ENCODE measurements around the gene GPR78.
"Not testable (repeated sequence)": the region's sequence is repeated elsewhere in the genome, so short reads cannot be mapped to it uniquely, and the experiment has no call there.

Gene GPR78

DNA sequence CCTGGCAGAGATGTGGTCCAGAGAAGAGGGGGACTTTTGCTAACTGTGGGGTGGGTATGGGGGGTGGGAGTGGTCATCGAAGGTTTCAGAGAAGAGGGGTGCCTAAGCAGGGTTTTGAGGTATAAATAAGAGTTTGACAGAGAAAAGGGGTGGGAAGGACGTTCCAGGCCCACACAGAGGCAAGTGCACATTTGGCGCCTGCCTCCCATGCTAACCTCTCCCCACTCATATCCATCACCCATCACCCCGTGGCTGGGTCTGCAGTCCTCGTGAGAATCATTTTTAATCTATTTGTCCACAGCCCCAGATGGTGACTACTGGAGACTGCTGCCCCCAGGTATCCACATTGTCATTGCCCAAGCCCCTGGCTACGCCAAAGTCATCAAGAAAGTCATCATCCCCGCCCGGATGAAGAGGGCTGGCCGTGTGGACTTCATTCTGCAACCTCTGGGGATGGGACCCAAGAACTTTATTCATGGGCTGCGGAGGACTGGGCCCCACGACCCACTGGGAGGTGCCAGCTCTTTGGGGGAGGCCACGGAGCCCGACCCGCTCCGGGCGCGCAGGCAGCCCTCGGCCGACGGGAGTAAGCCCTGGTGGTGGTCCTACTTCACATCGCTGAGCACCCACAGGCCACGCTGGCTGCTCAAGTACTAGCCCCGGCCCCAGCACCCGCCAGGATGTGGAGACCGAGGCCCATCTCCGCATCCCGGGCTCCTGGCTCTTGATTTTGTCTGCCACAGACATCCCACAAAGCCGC lies 38.9 kb downstream of the GPR78 start:
- H3F3A ChIP-seq (ENCODE audit: insufficient read depth, low read length): no peaks in the 10 kb centered on the region
- H4K20me1 ChIP-seq (ENCODE audit: insufficient read depth, low read length): no peaks in the 10 kb centered on the region
- H3K9me3 ChIP-seq (replicated peaks; ENCODE audit: insufficient read depth, low read length): no peaks in the 10 kb centered on the region
- H3K9ac ChIP-seq (ENCODE audit: low read length): no peak overlapping the region
- H3K4me2 ChIP-seq (ENCODE audit: low read depth, low read length): no peak overlapping the region
- no peak overlapping the region for H2AFZ ChIP-seq (ENCODE audit: low read length)
- peaks cover 59% of the 10 kb centered on the region for H3K27me3 ChIP-seq (replicated peaks; ENCODE audit: insufficient read depth, low read length)
- H3K36me3 ChIP-seq (replicated peaks; ENCODE audit: insufficient read depth, low read length): no peaks in the 10 kb centered on the region
- H3K79me2 ChIP-seq (ENCODE audit: low read length): no peaks in the 10 kb centered on the region
- H3K27ac ChIP-seq (ENCODE audit: low read length): no peak overlapping the region
- no peaks in the 10 kb centered on the region for H3K9me2 ChIP-seq (replicated peaks; ENCODE audit: insufficient read depth, low read length)
- DNase-seq: no peak
- no peaks in the 10 kb centered on the region for H3K4me1 ChIP-seq (ENCODE audit: low read length)
- TF ChIP-seq, protein P1, sequence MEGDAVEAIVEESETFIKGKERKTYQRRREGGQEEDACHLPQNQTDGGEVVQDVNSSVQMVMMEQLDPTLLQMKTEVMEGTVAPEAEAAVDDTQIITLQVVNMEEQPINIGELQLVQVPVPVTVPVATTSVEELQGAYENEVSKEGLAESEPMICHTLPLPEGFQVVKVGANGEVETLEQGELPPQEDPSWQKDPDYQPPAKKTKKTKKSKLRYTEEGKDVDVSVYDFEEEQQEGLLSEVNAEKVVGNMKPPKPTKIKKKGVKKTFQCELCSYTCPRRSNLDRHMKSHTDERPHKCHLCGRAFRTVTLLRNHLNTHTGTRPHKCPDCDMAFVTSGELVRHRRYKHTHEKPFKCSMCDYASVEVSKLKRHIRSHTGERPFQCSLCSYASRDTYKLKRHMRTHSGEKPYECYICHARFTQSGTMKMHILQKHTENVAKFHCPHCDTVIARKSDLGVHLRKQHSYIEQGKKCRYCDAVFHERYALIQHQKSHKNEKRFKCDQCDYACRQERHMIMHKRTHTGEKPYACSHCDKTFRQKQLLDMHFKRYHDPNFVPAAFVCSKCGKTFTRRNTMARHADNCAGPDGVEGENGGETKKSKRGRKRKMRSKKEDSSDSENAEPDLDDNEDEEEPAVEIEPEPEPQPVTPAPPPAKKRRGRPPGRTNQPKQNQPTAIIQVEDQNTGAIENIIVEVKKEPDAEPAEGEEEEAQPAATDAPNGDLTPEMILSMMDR (IDR thresholded peaks at IDR 0.05; ENCODE audit: low read length): no peak
- no peak for TF ChIP-seq EZH2 (optimal IDR thresholded peaks at IDR 0.05; ENCODE audit: low read depth, low read length)
- TF ChIP-seq EZH2phosphoT487 (IDR thresholded peaks at IDR 0.05; ENCODE audit: low read length): no peak
- no peak overlapping the region for H3K4me3 ChIP-seq (ENCODE audit: low read length)

DNA sequence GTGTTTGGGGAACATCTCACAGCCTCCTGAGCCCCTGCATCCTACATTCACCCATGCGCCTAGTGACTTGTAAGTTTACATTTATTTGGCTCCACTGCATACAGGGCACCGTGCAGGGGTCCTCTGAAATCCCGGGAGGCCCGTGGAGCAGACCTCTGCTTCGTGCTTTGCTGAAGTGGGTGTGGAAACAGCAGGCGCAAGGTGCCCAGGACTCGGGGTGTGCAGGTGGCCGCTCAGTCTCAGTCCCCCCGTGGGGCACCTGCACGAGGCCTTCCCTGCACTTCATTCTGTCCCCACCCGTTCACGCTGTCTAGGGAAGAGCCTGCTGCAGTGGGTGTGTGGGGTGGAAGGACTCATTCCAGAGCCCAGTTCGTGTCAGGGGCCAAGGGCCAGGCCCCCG lies 40.9 kb downstream of the GPR78 start:
- H3K4me3 ChIP-seq (ENCODE audit: low read length); DNase-seq; H3K9me3 ChIP-seq (replicated peaks; ENCODE audit: insufficient read depth, low read length); H2AFZ ChIP-seq (ENCODE audit: low read length); H3K9me2 ChIP-seq (replicated peaks; ENCODE audit: insufficient read depth, low read length); H4K20me1 ChIP-seq (ENCODE audit: insufficient read depth, low read length); H3F3A ChIP-seq (ENCODE audit: insufficient read depth, low read length); H3K79me2 ChIP-seq (ENCODE audit: low read length); H3K9ac ChIP-seq (ENCODE audit: low read length); H3K4me1 ChIP-seq (ENCODE audit: low read length); H3K4me2 ChIP-seq (ENCODE audit: low read depth, low read length); H3K27ac ChIP-seq (ENCODE audit: low read length); H3K36me3 ChIP-seq (replicated peaks; ENCODE audit: insufficient read depth, low read length): not testable (repeated sequence)
- peaks cover 39% of the 10 kb centered on the region for H3K27me3 ChIP-seq (replicated peaks; ENCODE audit: insufficient read depth, low read length)

DNA sequence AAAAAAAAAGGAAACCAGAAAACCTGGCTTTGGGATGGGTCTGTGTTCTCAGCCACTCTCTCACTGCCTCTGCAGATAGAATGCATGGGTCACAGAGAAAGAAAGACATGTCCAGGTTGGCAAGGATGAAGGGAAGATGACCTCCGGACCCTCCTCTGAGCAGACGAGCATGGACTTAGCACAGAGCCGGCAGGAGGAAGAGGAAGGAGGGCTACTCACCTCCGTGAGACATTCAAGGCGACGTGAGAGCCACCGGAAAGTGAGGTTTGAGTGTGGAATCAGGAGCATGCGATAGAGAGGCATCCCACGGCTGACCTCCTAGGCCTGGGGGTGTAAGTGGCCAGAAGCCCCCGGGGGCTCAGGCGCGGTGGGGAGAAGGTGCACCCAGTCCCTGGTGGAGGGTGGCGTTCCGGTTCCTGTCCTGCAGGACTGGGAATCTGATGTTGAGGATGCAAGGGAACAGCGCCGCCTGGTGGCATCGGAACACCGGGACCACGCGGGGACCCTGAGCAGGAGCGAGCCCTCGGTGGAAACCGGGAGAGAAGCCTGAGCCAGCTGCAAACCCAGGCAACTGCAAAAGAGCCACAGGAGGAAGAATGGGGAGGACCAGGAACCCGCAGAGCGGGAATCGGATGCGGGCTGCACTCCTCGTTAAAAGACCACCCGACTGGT lies 44.5 kb downstream of the GPR78 start:
- DNase-seq; H3F3A ChIP-seq (ENCODE audit: insufficient read depth, low read length); H3K27ac ChIP-seq (ENCODE audit: low read length); H3K9me3 ChIP-seq (replicated peaks; ENCODE audit: insufficient read depth, low read length); H3K4me3 ChIP-seq (ENCODE audit: low read length); H4K20me1 ChIP-seq (ENCODE audit: insufficient read depth, low read length); H3K4me1 ChIP-seq (ENCODE audit: low read length); H2AFZ ChIP-seq (ENCODE audit: low read length); H3K4me2 ChIP-seq (ENCODE audit: low read depth, low read length); H3K36me3 ChIP-seq (replicated peaks; ENCODE audit: insufficient read depth, low read length); H3K79me2 ChIP-seq (ENCODE audit: low read length); H3K9ac ChIP-seq (ENCODE audit: low read length); H3K9me2 ChIP-seq (replicated peaks; ENCODE audit: insufficient read depth, low read length); H3K27me3 ChIP-seq (replicated peaks; ENCODE audit: insufficient read depth, low read length): not testable (repeated sequence)

DNA sequence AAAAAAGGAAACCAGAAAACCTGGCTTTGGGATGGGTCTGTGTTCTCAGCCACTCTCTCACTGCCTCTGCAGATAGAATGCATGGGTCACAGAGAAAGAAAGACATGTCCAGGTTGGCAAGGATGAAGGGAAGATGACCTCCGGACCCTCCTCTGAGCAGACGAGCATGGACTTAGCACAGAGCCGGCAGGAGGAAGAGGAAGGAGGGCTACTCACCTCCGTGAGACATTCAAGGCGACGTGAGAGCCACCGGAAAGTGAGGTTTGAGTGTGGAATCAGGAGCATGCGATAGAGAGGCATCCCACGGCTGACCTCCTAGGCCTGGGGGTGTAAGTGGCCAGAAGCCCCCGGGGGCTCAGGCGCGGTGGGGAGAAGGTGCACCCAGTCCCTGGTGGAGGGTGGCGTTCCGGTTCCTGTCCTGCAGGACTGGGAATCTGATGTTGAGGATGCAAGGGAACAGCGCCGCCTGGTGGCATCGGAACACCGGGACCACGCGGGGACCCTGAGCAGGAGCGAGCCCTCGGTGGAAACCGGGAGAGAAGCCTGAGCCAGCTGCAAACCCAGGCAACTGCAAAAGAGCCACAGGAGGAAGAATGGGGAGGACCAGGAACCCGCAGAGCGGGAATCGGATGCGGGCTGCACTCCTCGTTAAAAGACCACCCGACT lies 50.2 kb downstream of the GPR78 start:
- H3K27me3 ChIP-seq (replicated peaks; ENCODE audit: insufficient read depth, low read length); H4K20me1 ChIP-seq (ENCODE audit: insufficient read depth, low read length); H3K9ac ChIP-seq (ENCODE audit: low read length); H3F3A ChIP-seq (ENCODE audit: insufficient read depth, low read length); H3K4me2 ChIP-seq (ENCODE audit: low read depth, low read length); H3K9me3 ChIP-seq (replicated peaks; ENCODE audit: insufficient read depth, low read length); H3K79me2 ChIP-seq (ENCODE audit: low read length); H3K27ac ChIP-seq (ENCODE audit: low read length); H3K9me2 ChIP-seq (replicated peaks; ENCODE audit: insufficient read depth, low read length); H3K4me1 ChIP-seq (ENCODE audit: low read length); H3K4me3 ChIP-seq (ENCODE audit: low read length); H2AFZ ChIP-seq (ENCODE audit: low read length); H3K36me3 ChIP-seq (replicated peaks; ENCODE audit: insufficient read depth, low read length); DNase-seq: not testable (repeated sequence)

DNA sequence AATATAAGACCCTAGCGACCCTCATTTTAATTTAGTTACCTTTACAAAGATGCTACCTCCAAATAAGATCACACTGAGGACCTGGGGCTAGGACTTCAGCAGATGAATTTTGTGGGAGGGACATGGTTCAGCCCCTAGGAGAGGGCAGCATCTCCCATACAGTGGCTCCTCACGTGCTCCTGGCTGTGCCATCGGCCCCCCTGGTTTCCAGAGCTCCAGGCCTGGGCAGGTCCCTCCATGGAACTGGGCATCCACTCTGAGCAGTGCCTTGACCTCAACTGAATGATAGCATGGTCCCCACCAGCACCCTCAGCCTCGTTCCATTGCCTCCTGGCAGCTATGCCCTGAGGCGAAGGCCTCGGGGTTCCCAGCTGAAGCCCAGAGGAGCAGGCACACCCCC lies 51.7 kb downstream of the GPR78 start:
- not testable (repeated sequence) for H3K79me2 ChIP-seq (ENCODE audit: low read length); H3K4me3 ChIP-seq (ENCODE audit: low read length); H3K27ac ChIP-seq (ENCODE audit: low read length); H3K4me1 ChIP-seq (ENCODE audit: low read length); H3K9ac ChIP-seq (ENCODE audit: low read length); H3K4me2 ChIP-seq (ENCODE audit: low read depth, low read length); H3K9me2 ChIP-seq (replicated peaks; ENCODE audit: insufficient read depth, low read length); H3K36me3 ChIP-seq (replicated peaks; ENCODE audit: insufficient read depth, low read length); H2AFZ ChIP-seq (ENCODE audit: low read length); H3K27me3 ChIP-seq (replicated peaks; ENCODE audit: insufficient read depth, low read length); H3F3A ChIP-seq (ENCODE audit: insufficient read depth, low read length); H3K9me3 ChIP-seq (replicated peaks; ENCODE audit: insufficient read depth, low read length); DNase-seq; H4K20me1 ChIP-seq (ENCODE audit: insufficient read depth, low read length)

DNA sequence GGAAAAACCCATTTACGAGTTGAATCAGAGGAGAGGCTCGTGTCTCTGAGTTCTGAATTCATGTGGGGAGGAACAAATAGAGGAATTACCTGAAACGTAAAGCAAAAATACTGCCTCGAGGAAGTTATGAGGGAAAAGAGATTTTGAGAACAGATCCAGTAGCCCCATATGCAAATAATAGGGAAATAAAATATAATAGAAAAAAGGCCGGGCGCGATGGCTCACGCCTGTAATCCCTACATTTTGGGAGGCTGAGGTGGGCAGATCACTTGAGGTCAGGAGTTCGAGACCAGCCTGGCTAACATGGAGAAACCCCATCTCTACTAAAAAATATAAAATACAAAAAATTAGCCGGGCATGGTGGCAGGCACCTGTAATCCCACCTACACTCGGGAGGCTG lies 54.6 kb downstream of the GPR78 start:
- not testable (repeated sequence) for H4K20me1 ChIP-seq (ENCODE audit: insufficient read depth, low read length); H2AFZ ChIP-seq (ENCODE audit: low read length); H3K9ac ChIP-seq (ENCODE audit: low read length); H3K4me3 ChIP-seq (ENCODE audit: low read length); H3K9me2 ChIP-seq (replicated peaks; ENCODE audit: insufficient read depth, low read length); H3K4me2 ChIP-seq (ENCODE audit: low read depth, low read length); H3K27ac ChIP-seq (ENCODE audit: low read length); H3K36me3 ChIP-seq (replicated peaks; ENCODE audit: insufficient read depth, low read length); DNase-seq; H3F3A ChIP-seq (ENCODE audit: insufficient read depth, low read length); H3K4me1 ChIP-seq (ENCODE audit: low read length); H3K9me3 ChIP-seq (replicated peaks; ENCODE audit: insufficient read depth, low read length); H3K79me2 ChIP-seq (ENCODE audit: low read length)
- peaks cover 29% of the 10 kb centered on the region for H3K27me3 ChIP-seq (replicated peaks; ENCODE audit: insufficient read depth, low read length)

Data from MM.1S (cell line).